Suppressor macrophage (primary cell): ENCODE results near the gene NRN1L.
A peak's percentile ranks its signal among the peaks of the same experiment; 100 is the strongest.
"Not testable (repeated sequence)": the region's sequence is repeated elsewhere in the genome, so short reads cannot be mapped to it uniquely, and the experiment has no call there.

ENCODE experiments used
- DNase-seq, 4 experiments: peaks; one replicate each; pipeline ENCODE4 v3.0.0-alpha.2; 2020 to 2022

The NRN1L gene

DNA sequence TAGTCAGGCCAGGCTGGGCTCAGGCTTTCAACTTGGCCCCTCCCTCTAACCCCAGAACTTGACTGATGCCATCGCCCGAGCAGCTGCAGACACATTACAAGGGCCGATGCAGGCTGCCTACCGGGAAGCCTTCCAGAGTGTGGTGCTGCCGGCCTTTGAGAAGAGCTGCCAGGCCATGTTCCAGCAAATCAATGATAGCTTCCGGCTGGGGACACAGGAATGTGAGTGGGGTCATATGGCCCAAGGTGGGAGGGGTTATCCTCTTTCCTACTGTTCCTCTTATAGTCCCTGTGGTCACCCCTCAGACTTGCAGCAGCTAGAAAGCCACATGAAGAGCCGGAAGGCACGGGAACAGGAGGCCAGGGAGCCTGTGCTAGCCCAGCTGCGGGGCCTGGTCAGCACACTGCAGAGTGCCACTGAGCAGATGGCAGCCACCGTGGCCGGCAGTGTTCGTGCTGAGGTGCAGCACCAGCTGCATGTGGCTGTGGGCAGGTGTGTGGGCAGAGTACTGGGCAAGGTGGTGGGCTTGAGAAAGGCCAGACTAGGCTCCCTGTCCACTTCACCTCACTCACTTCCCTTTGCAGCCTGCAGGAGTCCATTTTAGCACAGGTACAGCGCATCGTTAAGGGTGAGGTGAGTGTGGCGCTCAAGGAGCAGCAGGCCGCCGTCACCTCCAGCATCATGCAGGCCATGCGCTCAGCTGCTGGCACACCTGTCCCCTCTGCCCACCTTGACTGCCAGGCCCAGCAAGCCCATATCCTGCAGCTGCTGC is 2.1 kb upstream of the NRN1L start:
- DNase-seq = no peak

GRCh38 chr16:67883146-67883871 is 1.4 kb upstream of the NRN1L start:
- no peak for DNase-seq

GRCh38 chr16:67883872-67884261 is 818 bp upstream of the NRN1L start:
- DNase-seq = peak; percentile 52 to 82 (median 63)

DNA sequence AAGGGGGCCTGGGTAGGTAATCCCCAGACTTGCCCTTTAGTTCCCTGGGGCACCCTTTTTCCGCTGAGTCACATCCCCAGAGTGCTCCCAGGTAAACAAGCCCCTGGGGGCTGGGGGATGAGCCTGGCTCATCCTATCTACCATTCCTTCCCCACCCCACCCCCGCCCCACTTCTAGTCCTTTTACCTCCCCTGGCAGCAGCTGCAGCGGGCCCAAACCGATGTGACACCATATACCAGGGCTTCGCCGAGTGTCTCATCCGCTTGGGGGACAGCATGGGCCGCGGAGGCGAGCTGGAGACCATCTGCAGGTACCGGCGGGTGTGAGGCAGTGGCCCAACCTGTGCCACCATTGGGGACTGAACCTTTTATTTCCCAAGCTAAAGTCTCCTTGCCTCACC is 860 bp downstream of the NRN1L start:
- no peak for DNase-seq

- DNase-seq = no peak
Observed at GRCh38 chr16:67885976-67886375, 1.3 kb downstream of the NRN1L start.

DNA sequence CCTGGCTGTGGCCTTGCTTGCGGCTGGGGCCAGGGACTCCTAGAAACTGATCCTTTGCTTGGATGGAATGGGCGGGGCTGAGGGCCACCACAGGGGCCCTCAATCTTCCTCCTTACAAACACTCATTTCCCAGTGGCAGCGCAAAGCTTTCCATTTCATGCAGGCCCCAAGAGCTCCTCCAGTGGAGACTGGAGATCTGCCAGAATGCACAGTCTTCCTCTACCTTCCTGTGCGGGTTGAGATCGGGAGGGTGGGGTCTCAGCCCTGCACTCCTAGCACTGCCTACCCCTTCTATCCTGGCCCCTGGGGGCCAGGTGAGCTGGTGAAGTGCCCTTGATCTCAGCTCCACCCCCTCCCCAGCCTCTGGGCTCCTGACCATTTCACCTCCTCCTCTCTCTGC is 1.7 kb downstream of the NRN1L start:
- DNase-seq = no peak

- DNase-seq = no peak
Observed at GRCh38 chr16:67888331-67888730, 3.6 kb downstream of the NRN1L start.

GRCh38 chr16:67892375-67892774 is 7.7 kb downstream of the NRN1L start:
- no peak for DNase-seq

DNA sequence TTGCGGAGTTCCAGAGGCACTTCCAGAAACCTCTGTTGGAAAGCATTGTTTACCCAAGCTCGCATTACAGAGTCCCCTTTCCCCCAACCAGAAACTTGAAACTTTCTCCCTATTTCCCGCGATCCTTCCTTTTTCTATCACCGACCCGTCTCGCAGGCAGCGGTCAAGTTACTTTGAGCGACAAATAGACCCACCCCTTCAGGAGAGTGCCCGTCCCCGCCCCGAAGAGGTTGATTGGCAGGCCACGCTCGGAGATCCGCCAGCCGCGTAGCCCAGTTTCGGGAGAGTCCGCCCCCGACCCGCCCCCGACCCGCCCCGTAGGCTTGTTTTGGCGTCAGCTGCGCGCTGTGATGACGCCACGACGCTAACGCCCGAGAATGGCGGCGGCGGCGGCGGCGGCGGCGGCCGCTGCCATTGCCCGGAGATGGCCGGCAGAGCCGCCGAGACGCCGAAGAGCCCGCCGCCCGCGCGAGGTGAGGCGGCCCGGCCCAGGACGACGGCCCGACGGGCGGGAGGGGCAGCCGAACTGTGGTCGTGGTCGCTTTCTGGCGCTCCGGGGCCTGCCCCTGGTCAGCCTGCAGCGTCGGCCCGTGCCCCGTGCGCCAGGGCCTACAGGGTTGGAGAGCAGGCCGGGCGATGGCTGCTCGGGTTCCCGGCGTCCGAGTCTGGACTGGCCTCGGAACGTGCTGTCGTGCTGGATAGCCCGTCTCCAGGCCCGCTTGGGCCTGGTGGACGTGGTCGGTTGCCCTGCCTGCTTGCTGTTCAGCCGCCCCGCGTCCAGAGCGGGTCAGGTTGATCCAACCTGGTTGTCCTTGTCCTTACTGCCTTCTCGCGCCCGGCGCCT is 8.4 kb downstream of the NRN1L start, which contains the start of gene PSKH1:
Gene PSKH1, plus strand, starts transcription at position 356 of the 844 bp plus-strand sequence. CDS start 15,496 bp downstream, outside the sequence.
- peak; percentile 97 to 98 (median 98) for DNase-seq

GRCh38 chr16:67893743-67894399 is 9.2 kb downstream of the NRN1L start:
- peak in 1 of 4 experiments; percentile 43 for DNase-seq

DNA sequence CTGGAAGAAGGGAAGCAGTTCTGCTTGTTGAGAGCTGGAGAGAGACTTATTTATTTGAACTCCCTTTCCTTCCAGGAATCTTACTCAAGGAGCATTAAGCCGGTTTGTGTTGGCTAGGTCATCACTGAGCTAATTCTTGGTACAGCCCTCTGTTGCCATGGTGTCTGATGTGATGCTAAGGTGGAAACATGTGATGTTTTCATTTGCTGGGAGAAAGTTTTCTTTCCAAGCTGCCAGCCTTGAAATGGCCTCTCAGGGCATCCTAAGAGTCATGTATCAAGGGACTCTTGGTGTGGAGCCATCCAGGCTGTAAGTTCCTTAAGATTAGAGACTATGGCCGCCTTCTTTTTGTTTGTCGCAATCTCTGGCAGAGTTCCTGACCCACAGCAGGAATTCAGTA is 12.5 kb downstream of the NRN1L start:
- DNase-seq = no peak

DNA sequence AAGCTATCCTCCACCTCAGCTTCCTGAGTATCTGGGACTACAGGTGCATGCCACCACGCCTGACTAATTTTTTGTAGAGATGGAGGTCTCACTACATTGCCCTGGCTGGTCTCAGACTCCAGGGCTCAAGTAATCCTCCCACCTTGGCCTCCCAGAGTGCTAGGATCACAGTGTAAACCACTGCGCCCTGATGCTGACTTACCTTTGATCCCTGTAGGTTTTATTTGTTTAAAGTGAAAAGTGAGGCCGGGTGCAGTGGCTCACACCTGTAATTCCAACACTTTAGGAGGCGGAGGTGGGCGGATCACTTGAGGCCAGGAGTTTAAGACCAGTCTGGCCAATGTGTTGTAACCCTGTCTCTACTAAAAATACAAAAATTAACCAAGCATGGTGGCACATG is 17.0 kb downstream of the NRN1L start:
- DNase-seq = no peak

- no peak for DNase-seq
Observed at GRCh38 chr16:67902831-67903230, 18.1 kb downstream of the NRN1L start.

GRCh38 chr16:67907397-67908180 is 22.9 kb downstream of the NRN1L start:
- DNase-seq = no peak

GRCh38 chr16:67909056-67909742 is 24.5 kb downstream of the NRN1L start:
- no peak for DNase-seq

- DNase-seq = no peak
Observed at GRCh38 chr16:67910158-67910557, 25.5 kb downstream of the NRN1L start.

DNA sequence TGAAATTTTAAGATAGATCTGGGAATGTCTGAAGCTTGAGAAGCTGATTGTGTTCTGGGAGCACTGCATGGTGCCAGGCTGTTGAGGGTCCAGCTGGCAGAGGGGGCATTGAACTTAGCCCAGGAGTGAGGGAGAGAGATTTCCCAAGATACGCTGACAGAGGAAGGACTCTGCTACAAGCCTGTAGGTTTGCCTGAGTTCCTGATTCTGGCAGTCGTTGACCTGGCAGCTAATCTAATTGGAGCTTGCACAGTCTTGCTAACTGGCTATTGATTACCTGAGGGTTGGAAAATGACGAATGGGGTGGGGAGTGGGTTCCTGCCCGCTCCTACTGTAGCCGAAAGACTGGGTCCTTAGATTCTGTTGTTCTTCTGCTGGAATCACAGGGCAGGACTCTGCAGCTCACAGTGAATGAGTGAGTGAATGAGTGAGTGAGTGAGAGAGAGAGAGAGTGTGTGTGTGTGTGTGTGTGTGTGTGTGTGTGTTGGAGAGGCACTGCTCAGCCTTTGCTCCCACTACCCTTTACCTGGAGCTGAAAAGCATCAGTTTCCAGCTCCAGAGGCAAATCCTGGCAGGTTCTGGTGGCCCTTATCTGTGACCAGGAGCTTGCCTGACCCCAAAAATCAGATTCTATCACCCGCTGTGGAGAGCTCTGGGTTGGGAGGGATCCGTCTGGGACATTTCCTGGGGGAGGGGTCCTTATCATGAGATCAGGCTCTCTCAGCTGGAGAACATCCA is 30.2 kb downstream of the NRN1L start:
- no peak for DNase-seq

- not testable (repeated sequence) for DNase-seq
Observed at GRCh38 chr16:67915496-67915769, 30.7 kb downstream of the NRN1L start.

- DNase-seq = no peak
Observed at GRCh38 chr16:67915831-67916723, 31.4 kb downstream of the NRN1L start.
